ENCODE data around the gene PRELID2.

The PRELID2 gene

GRCh38 chr5:145830594-145830993, 4.5 kb downstream of the PRELID2 start:
- no peak overlapping the region for H3K4me3 ChIP-seq (replicated peaks in 1 of 2; ENCODE audit: low read depth in 2 of 2, low read length in 2 of 2)
- TF ChIP-seq CTCF (IDR thresholded peaks at IDR 0.05; ENCODE audit: low read depth, low read length): no peak
- peak; percentile 36 to 62 for DNase-seq (ENCODE audit: low read depth in 2 of 2)

DNA sequence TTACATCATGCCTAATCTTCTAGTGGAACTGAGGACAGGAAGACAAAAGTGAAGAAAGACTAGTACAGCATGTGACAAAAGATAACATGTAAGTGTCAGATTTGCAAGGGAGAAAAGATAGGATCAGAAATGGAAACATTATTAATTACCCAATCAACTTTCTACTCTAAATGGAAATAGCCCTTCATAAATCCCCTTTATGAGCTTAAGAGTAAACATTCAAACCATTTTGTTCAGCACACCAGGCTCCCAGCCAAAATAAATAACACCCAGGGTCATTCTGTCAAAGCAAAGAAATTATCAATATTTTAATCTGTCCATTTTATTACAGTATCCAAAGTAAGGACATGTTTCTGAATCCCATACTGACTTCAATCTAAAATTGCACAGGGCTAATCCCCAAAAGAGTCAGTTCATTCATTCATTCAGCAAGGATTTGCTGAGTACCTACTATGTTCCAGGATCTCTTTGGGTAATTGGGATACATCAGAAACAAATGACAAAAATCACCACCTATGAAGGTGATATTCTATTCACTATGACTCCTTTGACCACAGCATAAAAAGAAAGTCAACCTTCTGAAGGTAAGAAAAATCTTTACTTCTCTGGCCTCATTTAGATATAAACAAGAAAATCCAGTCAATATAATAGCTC, 5.3 kb downstream of the PRELID2 start:
- no peak overlapping the region for H3K4me3 ChIP-seq (replicated peaks in 1 of 2; ENCODE audit: low read depth in 2 of 2, low read length in 2 of 2)
- peak in 1 of 2 donors; percentile 13 for DNase-seq (ENCODE audit: low read depth in 2 of 2)
- no peak for TF ChIP-seq CTCF (IDR thresholded peaks at IDR 0.05; ENCODE audit: low read depth, low read length)

DNA sequence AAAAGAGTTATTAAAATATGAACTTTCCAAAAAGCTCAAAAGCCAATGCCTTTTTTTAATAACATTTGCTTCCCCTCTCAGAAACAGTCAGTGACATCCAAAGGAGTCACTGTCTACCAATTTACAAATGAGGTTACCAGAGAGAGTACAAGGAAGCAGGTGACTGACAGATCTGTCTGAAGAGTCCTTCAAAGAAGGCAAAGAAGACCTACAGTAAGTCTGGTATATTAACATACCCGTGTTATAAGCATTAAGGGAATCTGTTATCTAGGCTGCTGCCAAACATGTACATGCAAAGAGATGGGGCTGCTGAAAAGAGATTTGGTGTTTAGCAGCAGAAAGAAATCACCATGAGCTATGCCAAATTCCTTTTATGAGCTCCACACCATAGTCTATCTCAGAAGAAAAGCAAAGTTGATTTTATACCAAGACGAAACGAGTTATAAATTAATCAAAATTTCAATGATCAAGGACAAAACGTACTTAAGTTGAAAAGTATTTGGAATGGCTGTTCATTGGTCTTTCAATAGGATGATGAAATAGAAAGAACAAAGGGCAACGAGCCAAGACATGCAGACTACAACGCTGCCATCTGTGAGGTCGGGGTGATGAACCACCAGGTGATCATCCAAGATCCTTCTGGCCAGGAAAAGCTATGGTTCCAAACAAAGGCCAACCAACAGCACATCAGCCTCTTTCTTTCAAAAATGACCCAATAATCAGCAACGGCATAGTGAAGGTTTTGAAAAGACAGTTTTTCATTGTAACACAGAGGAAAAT, 8.1 kb downstream of the PRELID2 start:
- H3K4me3 ChIP-seq (replicated peaks in 1 of 2; ENCODE audit: low read depth in 2 of 2, low read length in 2 of 2): no peak overlapping the region
- no peak for TF ChIP-seq CTCF (IDR thresholded peaks at IDR 0.05; ENCODE audit: low read depth, low read length)

GRCh38 chr5:145825751-145826180, 9.4 kb downstream of the PRELID2 start:
- TF ChIP-seq CTCF (IDR thresholded peaks at IDR 0.05; ENCODE audit: low read depth, low read length): peak; percentile 70
- peak; percentile 79 to 82 for DNase-seq (ENCODE audit: low read depth in 2 of 2)
- no peak overlapping the region for H3K4me3 ChIP-seq (replicated peaks in 1 of 2; ENCODE audit: low read depth in 2 of 2, low read length in 2 of 2)

More for the DNA sequence above, 8.1 kb downstream of the PRELID2 start:
- peak in 1 of 2 donors; percentile 9 for DNase-seq (ENCODE audit: low read depth in 2 of 2)

GRCh38 chr5:145824040-145824439, 11.1 kb downstream of the PRELID2 start:
- TF ChIP-seq CTCF (IDR thresholded peaks at IDR 0.05; ENCODE audit: low read depth, low read length): no peak
- peak; percentile 22 to 29 for DNase-seq (ENCODE audit: low read depth in 2 of 2)
- no peak overlapping the region for H3K4me3 ChIP-seq (replicated peaks in 1 of 2; ENCODE audit: low read depth in 2 of 2, low read length in 2 of 2)

GRCh38 chr5:145818604-145819003, 16.5 kb downstream of the PRELID2 start:
- DNase-seq (ENCODE audit: low read depth in 2 of 2): no peak
- no peak overlapping the region for H3K4me3 ChIP-seq (replicated peaks in 1 of 2; ENCODE audit: low read depth in 2 of 2, low read length in 2 of 2)
- no peak for TF ChIP-seq CTCF (IDR thresholded peaks at IDR 0.05; ENCODE audit: low read depth, low read length)
